Activated CD4-positive, alpha-beta T cell treated with anti-CD3 and anti-CD28 coated beads, Interleukin-2, amount 50 U/mL, for 24 hours (primary cell): ENCODE measurements around the gene ISG20L2.
A peak's percentile ranks its signal among the peaks of the same experiment; 100 is the strongest.

ENCODE experiments used
- DNase-seq, 2 donors: peaks; one replicate each; pipeline ENCODE4 v3.0.0-alpha.2; 2020; ENCODE audit warnings: low read depth in 1 of 2, low spot score in 1 of 2

ISG20L2 gene

DNA sequence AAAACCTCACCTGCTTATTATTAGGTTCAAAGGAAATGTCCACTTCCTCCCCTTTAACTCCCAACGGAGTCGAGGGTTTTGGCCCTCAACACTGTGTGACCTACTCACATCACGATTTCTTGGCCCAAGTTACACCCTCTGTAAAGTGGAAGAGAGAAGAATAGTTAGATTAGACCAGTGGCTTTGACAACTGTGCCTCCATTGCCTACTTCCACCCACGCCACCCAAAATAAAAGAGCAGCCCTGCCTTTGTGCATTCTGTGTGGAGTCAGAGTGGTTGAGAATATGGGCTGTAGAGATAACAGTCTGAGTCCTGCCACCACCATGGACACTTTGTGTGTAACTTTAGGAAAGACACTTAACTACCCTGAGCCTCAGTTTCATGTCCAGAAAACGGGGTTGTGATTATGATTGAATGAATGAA is 27.0 kb upstream of the ISG20L2 start:
- DNase-seq: no peak

DNA sequence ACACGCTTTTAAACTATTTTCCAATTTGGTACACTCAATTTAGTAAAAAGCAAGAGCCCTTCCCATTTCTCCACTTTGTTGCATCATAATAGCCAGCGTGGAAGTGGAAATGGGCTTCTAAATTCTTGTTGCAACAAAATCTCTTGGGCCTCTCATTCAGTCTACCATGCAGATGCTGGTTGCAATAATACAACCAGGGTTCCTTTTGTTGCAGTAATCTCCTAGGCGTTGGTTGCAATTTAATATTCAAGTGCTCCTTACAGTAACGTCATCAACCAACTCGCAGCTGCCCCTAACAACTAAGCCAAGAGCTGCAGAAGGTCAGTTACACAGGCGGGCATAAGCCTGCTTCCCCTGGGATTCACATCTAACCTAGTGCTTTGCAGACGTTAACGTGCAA is 25.7 kb upstream of the ISG20L2 start:
- DNase-seq: no peak

DNA sequence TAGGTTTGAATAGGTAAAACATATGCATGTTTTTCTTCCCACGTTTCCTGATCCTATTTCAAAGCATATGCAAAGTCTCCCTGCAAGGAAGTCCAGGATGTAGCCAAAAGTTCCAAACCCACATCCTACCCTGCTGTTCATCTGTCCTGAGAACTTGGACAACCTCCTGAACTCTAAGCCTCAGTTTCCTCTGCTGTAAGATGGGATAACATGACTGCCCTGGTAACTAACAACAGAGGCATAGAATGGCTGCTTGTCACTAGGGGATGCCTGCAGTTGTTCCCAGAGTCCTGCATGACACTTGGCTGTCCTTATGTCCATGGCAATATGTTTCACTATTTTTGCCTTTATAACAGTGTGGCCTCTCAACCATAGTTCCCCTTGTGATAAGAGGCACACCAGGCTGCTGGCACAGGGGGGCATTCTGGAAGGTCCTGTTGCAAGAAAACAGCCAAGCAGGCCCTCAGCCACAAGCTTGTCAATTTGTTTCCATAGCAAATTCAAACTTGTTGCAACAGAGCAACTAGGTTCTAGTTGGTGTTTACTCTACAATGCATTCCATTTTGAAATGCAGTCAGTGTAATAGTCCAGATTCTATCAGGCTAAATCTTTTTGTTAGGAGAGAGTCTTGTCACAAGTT is 24.4 kb upstream of the ISG20L2 start:
- DNase-seq: no peak

DNA sequence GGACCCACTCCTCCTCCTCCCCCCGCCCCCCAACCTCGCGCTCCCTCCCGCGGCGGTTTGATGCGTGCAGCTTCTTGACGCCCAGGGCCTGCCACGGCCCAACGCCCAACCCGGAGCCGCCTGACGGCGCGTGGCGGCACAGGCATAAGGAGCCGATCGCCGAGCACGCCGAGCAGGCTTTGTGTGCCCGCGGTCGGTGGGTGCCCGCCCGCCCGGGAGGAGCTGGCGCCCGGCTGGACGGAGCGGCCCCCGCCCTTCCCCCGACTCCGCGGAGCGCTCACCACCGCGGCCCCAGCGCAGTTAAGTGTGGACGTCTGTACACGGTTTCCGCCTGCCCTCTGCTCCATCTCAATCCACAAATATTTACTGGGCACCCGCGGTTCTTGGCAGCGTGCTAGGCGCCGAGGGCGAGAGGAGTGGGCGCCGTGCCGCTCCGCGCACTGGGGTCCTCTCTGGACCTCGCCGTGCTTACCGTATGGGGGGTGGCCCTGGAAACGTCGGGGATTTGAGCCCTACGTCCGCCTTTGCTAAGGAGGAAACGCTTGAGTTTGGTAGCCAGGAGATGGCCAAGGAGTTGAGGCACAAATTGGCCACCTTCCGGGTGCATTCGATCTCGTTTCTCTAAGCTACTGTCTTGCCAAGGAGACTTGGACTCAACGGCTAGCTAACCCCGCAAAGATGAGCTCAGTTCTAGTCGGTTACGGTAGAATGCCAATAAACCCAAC is 23.4 kb upstream of the ISG20L2 start:
- DNase-seq: peak; percentile 90 to 97

DNA sequence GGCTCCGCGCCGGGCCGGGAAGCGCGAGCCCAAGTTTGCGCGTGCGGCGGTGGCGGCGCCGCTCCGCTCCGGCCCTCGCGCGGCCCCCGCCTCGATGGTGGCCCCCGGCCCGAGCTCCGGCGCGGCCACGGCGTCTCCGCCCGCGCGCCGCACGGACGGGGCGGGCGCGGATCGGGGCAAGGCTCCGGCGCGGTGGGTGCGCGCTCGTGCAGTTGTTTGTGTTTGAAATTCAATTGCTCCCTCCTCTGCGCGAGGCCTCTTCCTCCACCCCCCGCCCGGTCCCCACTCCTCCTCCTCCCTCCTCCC is 22.8 kb upstream of the ISG20L2 start, which contains the start of gene HDGF:
Gene HDGF (minus strand): TSS at position 225 of the 306 bp plus-strand sequence. CDS start 246 bp downstream, outside the sequence.
- no peak for DNase-seq

DNA sequence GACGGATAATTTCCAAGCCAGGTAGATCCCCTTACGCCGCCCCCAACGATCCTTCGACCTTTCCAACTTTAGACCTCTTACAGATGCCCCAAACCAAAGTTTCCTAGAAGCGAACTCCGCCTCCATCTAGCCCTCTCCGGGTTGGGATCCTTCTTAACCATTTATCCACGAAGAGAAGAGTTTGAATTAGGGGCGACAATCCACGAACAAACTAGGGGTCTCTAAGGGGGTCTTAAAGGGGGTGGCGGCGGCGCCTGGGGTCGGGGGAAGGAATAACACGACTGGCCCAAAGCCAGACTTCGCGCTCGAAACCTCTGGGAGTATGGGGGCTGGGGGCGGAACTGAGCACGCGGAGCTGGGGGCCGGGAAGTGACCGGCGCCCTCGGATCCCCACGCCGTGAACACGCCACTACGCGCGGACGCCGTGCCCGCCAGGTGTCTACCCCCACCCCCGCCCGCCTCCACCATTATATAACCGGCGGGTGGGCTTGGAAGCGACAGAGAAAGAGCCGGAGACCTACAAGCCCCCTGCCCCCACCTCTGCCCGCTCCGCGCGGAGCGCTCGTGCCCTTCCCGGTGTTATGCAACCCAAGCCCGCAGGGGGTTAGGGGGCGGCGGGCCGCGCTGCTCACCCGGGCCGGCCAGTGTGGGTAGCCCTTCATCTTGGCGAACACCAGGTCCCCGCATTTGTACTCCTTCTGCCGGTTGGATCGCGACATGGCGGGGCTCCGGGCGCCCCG is 22.3 kb upstream of the ISG20L2 start:
- DNase-seq: peak in 1 of 2 donors; percentile 27

DNA sequence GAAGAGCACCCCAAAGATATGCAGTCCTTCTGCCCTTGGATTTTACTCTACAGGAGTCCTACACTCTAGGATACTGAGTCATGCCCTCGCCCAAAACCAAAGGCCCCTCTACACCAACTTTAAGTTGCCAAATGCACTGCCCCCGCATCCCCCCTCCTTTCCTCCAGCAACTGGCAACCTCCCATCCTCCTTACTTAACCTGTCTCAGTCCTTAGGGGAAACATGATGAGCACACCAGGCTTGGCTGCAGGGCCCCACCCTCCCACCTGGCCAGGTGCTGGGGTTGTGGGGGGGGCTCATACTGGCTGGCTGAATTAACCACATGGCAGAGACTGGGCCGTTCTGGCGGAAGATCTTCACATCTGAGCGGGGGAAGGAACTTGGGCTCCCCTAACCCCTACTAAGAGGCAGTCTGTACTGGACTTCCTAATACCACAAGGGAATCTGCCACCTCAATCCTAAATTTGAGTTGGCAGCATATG is 21.7 kb upstream of the ISG20L2 start:
- DNase-seq: peak in 1 of 2 donors; percentile 25

DNA sequence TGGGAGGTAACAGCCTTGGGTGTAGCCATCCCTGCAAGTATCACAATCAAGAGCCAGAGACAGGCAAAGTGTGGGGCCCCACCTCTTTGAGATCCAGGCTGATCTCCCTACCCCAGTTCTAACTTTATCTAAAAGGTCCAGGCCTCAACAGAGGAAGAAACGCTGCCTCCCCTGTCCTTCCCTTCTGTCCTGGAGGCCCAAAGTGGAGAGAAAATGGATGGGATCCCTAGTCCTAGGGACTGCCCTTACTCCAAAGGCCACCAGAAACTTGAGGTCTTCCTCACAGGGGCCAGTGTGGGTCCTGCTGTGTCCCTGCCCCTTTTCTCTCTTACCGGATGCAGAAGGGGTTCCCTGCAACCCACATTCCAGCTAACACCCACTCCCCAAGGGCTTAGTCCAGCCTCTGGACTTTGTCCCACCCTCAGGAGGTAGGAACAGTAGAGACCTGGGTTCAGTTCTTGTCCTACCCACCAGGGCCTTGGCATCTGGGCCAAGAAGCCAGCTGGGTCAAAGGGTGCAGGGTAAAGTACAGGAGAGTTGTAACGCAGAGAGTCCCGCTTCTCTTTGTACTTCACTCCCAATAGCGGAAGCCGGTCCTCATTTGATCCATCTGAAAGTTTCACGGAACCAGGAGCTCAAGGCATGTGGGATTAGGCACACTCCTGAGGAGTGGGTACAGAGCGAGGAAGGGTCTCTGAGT is 21.0 kb upstream of the ISG20L2 start:
- DNase-seq: no peak

DNA sequence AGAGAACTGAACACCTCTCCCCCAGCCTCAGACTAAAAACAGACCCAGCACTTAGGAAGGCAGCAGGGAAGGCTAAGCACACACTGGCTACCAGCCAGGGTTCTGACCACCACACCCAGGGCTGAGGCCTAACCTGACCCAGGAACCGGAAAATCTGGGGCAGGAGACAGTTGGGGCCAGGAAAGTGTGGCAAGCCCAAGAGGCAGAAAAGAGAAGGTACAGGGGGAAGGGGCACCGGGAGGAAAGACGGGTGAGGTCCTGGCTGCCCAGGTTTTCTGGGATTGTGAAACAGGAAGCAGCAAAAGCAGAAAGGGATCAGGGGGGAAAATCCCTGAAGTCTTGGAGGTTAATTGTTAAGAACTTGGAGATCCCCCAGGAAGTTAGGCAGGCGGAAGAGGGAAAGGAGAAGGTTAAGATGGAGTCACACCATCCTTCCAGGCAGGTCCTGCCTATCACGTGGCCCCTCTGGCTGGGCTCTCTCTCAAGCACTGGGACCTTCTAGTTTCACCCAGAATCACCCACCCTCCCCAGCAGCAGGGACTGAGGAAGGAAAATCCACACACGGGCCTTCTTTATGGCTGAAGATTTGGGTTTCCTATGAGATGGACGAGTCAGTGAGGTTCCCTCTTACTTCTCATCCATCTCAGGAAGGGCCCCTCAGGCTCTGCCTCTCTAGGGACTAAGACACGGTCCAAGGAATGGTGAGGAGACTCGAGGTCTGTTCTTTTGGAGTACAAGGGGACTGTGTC is 20.3 kb upstream of the ISG20L2 start:
- DNase-seq: no peak

DNA sequence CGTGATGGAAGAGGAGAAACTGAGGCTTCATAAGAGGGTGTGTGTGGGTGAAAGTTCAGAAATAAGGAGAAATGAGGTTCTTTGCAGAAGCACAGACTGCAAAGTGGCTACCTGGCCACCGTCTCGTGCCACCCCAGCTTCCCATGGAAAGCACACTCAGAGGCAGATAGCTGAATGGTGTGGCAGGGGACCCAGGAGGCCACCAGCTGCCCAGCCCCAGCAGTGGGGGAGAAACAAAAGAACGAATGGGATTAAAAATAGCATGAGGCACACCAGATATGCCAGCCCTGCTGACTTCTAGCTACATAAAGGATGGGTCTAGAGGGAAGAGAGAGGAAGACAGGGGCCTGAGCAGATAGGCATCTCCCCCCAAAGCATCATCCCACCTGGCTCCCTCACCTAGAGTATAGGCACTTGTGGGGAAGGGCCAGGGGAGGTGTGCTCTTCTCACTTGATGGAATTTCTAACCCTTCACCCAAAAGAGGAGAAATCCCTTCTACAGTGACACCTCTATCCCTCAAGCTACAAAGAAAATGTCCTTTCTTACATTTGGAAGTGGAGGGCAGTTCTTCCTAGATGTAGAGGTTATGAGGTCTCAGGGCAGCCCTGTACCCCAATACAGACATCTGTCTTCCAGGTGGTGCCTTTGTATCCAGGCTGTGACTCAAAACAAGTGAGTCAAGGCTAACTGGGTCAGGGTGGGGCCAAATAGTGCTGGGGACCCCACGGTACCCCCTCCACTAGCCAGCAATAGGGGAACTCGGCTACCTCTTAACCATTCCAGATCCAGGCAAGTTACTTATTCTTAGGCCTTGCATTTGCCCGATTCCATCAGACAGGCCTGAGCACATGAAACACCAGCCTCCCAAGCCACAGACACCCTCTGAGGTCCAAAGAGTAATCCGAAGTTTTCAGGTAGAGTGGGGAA is 19.4 kb upstream of the ISG20L2 start:
- DNase-seq: no peak

DNA sequence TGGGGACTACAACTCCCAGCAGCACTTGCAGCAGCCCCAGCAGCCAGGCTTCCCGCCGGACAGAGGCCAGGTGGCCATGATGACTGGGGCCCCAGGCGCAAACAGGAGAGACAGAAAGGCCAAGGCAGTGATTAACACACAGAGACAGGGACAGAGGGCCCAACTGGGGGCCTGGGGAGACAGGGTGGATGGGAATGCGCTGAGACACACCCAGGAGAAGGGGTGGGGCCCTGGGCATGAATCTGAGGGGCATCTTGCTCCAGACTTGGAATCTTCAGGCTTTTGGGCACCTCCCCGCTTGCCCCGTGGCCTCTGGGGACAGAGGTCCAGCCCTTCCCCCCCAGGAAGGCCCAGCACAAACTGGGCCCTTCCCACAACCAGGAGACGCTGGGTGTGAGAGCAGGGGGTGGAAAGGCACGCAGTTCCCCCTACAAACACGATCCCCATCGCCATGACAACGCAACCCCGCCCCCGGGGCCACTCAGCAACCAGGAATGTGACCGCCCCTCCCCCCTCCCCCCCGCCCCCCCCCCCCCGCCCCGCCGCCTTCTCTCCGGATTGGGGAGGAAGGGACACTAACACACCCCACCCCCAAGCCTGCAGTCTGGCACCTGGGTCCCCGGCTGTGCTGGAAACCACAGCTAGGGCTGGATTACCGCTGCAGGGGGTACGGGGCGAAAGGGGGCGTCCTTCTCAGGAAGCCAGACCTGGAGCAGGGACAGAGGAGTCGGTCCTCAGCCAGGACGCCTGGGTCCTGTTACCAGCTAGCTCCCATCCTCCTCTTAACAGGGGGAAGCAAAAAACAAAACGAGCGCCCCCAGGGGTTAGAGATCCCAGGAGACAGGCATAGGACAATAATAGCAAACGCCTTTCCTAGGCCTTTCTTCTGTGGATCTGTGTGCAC is 18.4 kb upstream of the ISG20L2 start:
- peak in 1 of 2 donors; percentile 32 for DNase-seq

DNA sequence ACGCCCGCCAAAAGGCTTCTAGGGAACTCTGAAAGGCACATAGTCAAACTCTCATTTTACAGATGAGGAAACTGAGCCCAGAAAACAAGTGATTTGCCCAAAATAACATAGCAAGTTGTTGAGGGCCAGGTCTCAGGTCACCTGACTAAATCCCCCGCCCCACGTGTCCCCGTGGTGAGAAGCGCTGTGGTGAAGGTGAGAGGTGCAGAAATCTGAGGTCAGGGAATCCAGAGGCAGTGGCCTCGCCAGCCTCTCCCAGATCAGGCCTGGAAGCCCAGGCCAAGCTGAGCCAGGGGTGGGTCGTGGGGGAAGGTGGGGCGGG is 17.8 kb upstream of the ISG20L2 start:
- DNase-seq: no peak

DNA sequence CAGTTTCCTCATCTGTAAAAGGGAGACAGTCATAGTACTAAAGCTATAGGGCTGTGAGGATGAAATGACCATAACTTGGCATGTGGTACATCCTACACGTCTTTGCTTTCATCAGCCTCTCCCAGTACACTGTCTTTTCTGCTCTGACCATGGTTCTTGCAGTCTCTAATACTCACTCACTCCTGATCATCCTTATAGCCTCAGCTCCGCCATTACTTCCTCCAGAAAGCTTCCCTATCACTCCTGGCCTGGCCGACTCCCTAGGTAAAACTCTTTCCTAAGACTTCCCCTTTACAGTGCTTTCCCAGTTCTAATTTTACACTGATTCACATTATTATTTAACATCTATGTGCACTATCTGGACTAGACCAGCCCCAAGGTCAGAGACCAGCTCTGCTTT is 17.3 kb upstream of the ISG20L2 start:
- DNase-seq: no peak

DNA sequence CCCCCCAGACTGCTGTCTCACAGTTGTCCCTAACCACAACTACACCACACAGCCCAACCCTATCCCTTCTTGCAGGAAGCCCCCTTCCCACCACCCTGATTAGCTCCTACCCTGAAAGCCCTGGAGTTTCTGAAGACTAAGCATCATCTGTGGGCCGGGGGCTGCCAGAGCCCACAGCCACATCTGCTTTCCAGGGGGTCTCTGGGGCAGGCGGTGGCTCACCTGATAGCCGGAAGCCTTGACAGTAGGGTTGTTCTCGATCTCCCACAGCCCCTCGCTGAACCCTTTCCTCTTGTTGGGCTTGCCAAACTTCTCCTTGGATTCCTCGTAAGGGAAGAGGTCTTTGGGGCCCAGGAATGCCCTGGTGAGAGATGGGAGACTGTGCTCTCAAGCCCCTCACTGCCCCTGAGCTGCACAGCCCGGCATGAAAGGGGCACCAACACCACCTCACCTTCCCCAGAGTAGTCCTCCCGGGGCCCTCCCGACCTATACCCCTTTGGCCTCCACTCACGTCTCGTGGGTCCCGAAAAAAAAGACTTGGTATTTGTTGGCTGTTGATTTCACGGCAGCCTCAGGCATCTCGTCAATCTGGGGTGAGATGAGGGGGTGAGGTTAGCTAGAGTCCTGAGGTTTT is 16.3 kb upstream of the ISG20L2 start:
- DNase-seq: no peak

DNA sequence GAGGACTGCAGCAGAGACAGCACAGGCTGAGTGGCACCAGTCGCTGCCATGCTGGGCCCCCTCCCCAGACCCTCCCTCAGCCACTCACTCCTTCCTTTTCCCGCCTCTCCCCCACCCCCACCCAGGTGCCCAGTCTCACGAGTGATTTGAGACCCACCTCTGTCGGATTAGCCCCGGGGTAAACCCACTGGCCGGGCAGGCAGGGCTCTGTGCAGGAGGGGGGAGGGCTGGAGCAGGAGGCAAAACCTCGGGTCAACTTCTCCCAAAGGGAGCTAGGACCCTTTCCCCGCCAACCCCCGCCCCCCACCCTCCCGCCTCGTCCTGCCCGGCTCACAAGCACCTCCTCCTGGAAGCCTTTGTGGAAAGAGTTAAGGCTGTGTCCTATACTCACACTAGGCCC is 15.8 kb upstream of the ISG20L2 start:
- no peak for DNase-seq

DNA sequence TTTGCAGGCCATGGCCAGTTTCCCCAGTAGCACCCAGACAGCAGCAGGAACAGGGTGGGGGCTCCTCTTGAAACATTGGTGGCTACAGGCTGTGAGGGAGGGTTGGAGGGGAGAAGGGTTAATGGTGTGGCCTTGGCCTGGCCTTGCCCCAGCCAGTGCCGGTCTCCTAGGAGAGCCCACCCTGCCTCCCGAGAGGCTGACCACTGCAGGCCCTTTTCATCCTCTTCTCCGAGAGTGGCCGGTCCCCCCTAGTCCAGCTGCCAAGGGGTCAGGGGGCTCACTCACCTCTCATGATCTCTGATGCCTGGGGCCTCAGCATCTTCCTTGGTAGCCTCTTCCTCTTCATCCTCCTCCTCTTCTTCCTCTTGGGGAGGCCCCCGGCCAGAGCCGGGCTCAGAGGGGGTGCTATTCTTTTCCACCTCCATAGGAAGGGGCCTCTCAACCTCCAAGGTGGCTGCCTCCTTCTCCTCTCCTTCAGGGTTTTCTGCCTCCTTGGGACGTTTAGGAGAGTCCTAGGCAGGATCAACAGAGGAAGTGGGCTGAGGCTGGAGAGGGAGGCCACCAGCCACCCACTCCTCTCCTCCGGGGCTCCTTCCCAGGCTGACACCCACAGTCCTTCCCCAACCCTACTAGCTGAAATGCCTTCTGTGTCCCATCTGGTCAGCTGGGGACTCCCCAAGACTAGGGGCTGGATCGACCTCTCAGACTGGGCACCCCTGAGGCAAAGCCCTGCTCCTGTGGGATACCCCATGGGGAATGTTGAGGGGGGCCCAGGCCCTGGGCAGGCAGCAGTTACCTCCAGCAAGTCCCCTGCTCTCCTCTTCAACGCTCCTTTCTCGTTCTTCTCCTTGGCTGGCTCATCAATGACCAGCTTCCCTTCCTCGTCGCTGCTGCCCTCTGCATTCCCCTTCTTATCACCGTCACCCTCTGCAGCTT is 15.1 kb upstream of the ISG20L2 start:
- DNase-seq: no peak

DNA sequence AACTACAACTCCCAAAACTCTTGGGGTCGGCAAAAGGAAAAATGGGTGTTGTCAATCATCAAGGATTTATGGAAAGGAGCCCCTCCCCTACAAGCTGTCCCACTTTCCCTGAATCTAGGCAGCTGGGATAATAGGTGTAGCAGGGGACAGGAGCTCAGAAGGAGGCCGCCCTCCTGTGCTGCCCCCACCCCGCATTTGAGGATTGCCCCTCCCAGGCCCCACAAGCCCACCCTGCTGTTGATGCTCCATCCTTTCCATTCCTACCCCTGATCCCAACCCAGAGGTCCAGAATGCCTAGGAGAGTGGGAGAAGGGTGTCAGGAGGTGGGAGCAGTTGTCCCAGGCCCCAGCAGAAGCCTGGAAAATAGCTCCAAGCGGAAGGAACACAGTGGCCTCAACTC is 14.2 kb upstream of the ISG20L2 start:
- no peak for DNase-seq
